Suppressor macrophage treated with lipopolysaccharide for 1 hour (primary cell): ENCODE results near the gene PITPNM3.

Source experiments
- DNase-seq, 3 donors: peaks; one replicate each; pipeline ENCODE4 v3.0.0-alpha.2; 2020 to 2022

PITPNM3 gene

GRCh38 chr17:6574687-6575595, 18.6 kb upstream of the PITPNM3 start:
- DNase-seq = peak; percentile 95 to 97 (median 96)

- no peak for DNase-seq
Observed at GRCh38 chr17:6573982-6574686, 17.8 kb upstream of the PITPNM3 start.

GRCh38 chr17:6573495-6573894, 17.1 kb upstream of the PITPNM3 start:
- peak in 2 of 3 donors; percentile 31 to 34 for DNase-seq

GRCh38 chr17:6572972-6573370, 16.6 kb upstream of the PITPNM3 start:
- DNase-seq = no peak

- no peak for DNase-seq
Observed at GRCh38 chr17:6571452-6571781, 15.1 kb upstream of the PITPNM3 start.

GRCh38 chr17:6570731-6571451, 14.5 kb upstream of the PITPNM3 start:
- no peak for DNase-seq

- DNase-seq = peak; percentile 73 to 87 (median 75)
Observed at GRCh38 chr17:6569370-6570285, 13.3 kb upstream of the PITPNM3 start.

GRCh38 chr17:6568184-6568758, 11.9 kb upstream of the PITPNM3 start:
- no peak for DNase-seq

GRCh38 chr17:6567528-6568183, 11.3 kb upstream of the PITPNM3 start:
- no peak for DNase-seq

GRCh38 chr17:6561446-6561845, 5.1 kb upstream of the PITPNM3 start:
- DNase-seq = no peak

- no peak for DNase-seq
Observed at GRCh38 chr17:6560496-6560895, 4.1 kb upstream of the PITPNM3 start.

GRCh38 chr17:6559753-6560215, 3.4 kb upstream of the PITPNM3 start:
- no peak for DNase-seq

GRCh38 chr17:6558932-6559752, 2.8 kb upstream of the PITPNM3 start:
- DNase-seq = no peak

- no peak for DNase-seq
Observed at GRCh38 chr17:6558276-6558675, 1.9 kb upstream of the PITPNM3 start.

- no peak for DNase-seq
Observed at GRCh38 chr17:6557040-6557438, 684 bp upstream of the PITPNM3 start.

- DNase-seq = peak; percentile 54 to 62 (median 62)
Observed at GRCh38 chr17:6555331-6556120, 829 bp downstream of the PITPNM3 start.

GRCh38 chr17:6554871-6555330, 1.5 kb downstream of the PITPNM3 start:
- DNase-seq = no peak

- no peak for DNase-seq
Observed at GRCh38 chr17:6554342-6554741, 2.0 kb downstream of the PITPNM3 start.

- DNase-seq = no peak
Observed at GRCh38 chr17:6551869-6552531, 4.4 kb downstream of the PITPNM3 start.
